SK-N-SH treated with all-trans-retinoic acid at 6 μM for 48 hours (cell line): ENCODE measurements around the gene SHROOM4.

Experiments
- ATAC-seq: fragments of 200-7000 bp; cut with Tn5 transposase; 3 replicates; pipeline ENCODE4 v1.9.1; 2020; ENCODE audit warnings: mild to moderate bottlenecking, moderate library complexity
- BACH2 ChIP-seq: fragments of 250-450 bp; sonication (Bioruptor Pico); IDR thresholded peaks from 2 replicates; pipeline ENCODE4 v1.9.0; 2021; ENCODE audit warnings: mild to moderate bottlenecking, borderline replicate concordance
- CREB5 ChIP-seq: fragments of 250-450 bp; sonication (Bioruptor Pico); IDR thresholded peaks from 2 replicates; pipeline ENCODE4 v1.5.1; 2020; ENCODE audit warnings: low read depth, mild to moderate bottlenecking, moderate library complexity
- CSDC2 ChIP-seq: fragments of 250-450 bp; sonication (Bioruptor Pico); IDR thresholded peaks from 2 replicates; pipeline ENCODE4 v1.5.0; 2020; ENCODE audit warnings: mild to moderate bottlenecking, moderate library complexity
- CSRNP3 ChIP-seq: fragments of 250-450 bp; sonication (Bioruptor Pico); IDR thresholded peaks from 2 replicates; pipeline ENCODE4 v1.5.1; 2021; ENCODE audit warnings: mild to moderate bottlenecking, moderate library complexity
- ESRRG ChIP-seq: fragments of 250-450 bp; sonication (Bioruptor Pico); IDR thresholded peaks from 2 replicates; pipeline ENCODE4 v1.6.1; 2021; ENCODE audit warnings: mild to moderate bottlenecking
- GLIS3 ChIP-seq: fragments of 250-450 bp; sonication (Bioruptor Pico); IDR thresholded peaks from 2 replicates; pipeline ENCODE4 v1.5.0; 2020; ENCODE audit warnings: mild to moderate bottlenecking, moderate library complexity
- ISL1 ChIP-seq: fragments of 250-450 bp; sonication (Bioruptor Pico); IDR thresholded peaks from 2 replicates; pipeline ENCODE4 v2.1.2; 2022; ENCODE audit warnings: mild to moderate bottlenecking, moderate library complexity
- OSR1 ChIP-seq: fragments of 250-450 bp; sonication (Bioruptor Pico); IDR thresholded peaks from 2 replicates; pipeline ENCODE4 v1.8.0; 2022; ENCODE audit warnings: moderate library complexity, mild to moderate bottlenecking, inconsistent platforms
- POU6F1 ChIP-seq: fragments of 250-450 bp; sonication (Bioruptor Pico); IDR thresholded peaks from 2 replicates; pipeline ENCODE4 v1.8.0; 2021; ENCODE audit warnings: low read depth, mild to moderate bottlenecking, moderate library complexity, borderline replicate concordance
- PPARA ChIP-seq: fragments of 250-450 bp; sonication (Bioruptor Pico); IDR thresholded peaks from 2 replicates; pipeline ENCODE4 v1.5.0; 2020; ENCODE audit warnings: mild to moderate bottlenecking, borderline replicate concordance
- RARB ChIP-seq: fragments of 250-450 bp; sonication (Bioruptor Pico); IDR thresholded peaks from 2 replicates; pipeline ENCODE4 v1.8.0; 2021; ENCODE audit warnings: mild to moderate bottlenecking, moderate library complexity
- TCF4 ChIP-seq: fragments of 250-450 bp; sonication (Bioruptor Pico); IDR thresholded peaks from 2 replicates; pipeline ENCODE4 v1.8.0; 2021; ENCODE audit warnings: mild to moderate bottlenecking, moderate library complexity, borderline replicate concordance
- TOX ChIP-seq: fragments of 250-450 bp; sonication (Bioruptor Pico); IDR thresholded peaks from 2 replicates; pipeline ENCODE4 v1.8.0; 2021; ENCODE audit warnings: mild to moderate bottlenecking, moderate library complexity, borderline replicate concordance
- TSHZ2 ChIP-seq: fragments of 250-450 bp; sonication (Bioruptor Pico); IDR thresholded peaks from 2 replicates; pipeline ENCODE4 v1.5.0; 2020; ENCODE audit warnings: mild to moderate bottlenecking, moderate library complexity
- ZC3H10 ChIP-seq: fragments of 250-450 bp; sonication (Bioruptor Pico); IDR thresholded peaks from 2 replicates; pipeline ENCODE4 v1.5.1; 2021; ENCODE audit warnings: mild to moderate bottlenecking, moderate library complexity
- ZFP3 ChIP-seq: fragments of 250-450 bp; sonication (Bioruptor Pico); IDR thresholded peaks from 2 replicates; pipeline ENCODE4 v1.5.0; 2020; ENCODE audit warnings: mild to moderate bottlenecking, moderate library complexity
- ZFP30 ChIP-seq: fragments of 450-650 bp; formaldehyde crosslinking; IDR thresholded peaks from 2 replicates; pipeline ENCODE4 v1.5.0; 2022; ENCODE audit warnings: mild to moderate bottlenecking, moderate library complexity
- ZNF565 ChIP-seq: fragments of 450-650 bp; formaldehyde crosslinking; conservative IDR thresholded peaks from 2 replicates; pipeline ENCODE4 v1.5.0; 2020; ENCODE audit warnings: low read depth, mild to moderate bottlenecking, moderate library complexity
- ZNF70 ChIP-seq: fragments of 450-650 bp; formaldehyde crosslinking; IDR thresholded peaks from 2 replicates; pipeline ENCODE4 v1.5.0; 2020; ENCODE audit warnings: mild to moderate bottlenecking, moderate library complexity

SHROOM4 gene

GRCh38 chrX:50609796-50610195, 204.2 kb downstream of the SHROOM4 start:
- TF ChIP-seq CREB5: no peak
- TF ChIP-seq PPARA (CRISPR knock-in tag): no peak
- TF ChIP-seq ZNF70: no peak
- no peak for TF ChIP-seq TOX (CRISPR knock-in tag)
- no peak for TF ChIP-seq CSRNP3 (CRISPR knock-in tag)
- TF ChIP-seq GLIS3: no peak
- no peak for TF ChIP-seq POU6F1 (CRISPR knock-in tag)
- no peak for TF ChIP-seq ZNF565 (CRISPR knock-in tag)
- ATAC-seq: no peak

- ATAC-seq: no peak
These were observed 207.6 kb downstream of the SHROOM4 start for GRCh38 chrX:50606300-50606950.

More at GRCh38 chrX:50606300-50606950, 207.6 kb downstream of the SHROOM4 start:
- TF ChIP-seq ISL1 (CRISPR knock-in tag) (no peak), ZFP30 (no peak), ZC3H10 (CRISPR knock-in tag) (no peak), CSRNP3 (CRISPR knock-in tag) (no peak), ZNF565 (CRISPR knock-in tag) (no peak), OSR1 (CRISPR knock-in tag) (no peak), ZNF70 (no peak), GLIS3 (no peak), ZFP3 (CRISPR knock-in tag) (no peak), ESRRG (CRISPR knock-in tag) (no peak), CSDC2 (CRISPR knock-in tag) (no peak), POU6F1 (CRISPR knock-in tag) (no peak), RARB (CRISPR knock-in tag) (no peak), BACH2 (CRISPR knock-in tag) (no peak), CREB5 (no peak), TCF4 (CRISPR knock-in tag) (no peak), TSHZ2 (no peak)
